Subcutaneous abdominal adipose tissue (tissue), 5 donors: ENCODE measurements around the gene NSG1.

Source experiments
- H3K27ac ChIP-seq: one replicate; pipeline ENCODE4 v1.7.0; 2013; ENCODE audit warnings: low read depth, mild to moderate bottlenecking, inconsistent platforms, low read length, moderate library complexity
- H3K27me3 ChIP-seq, 5 donors: one replicate each; pipeline ENCODE4 v1.7.0; 2013; ENCODE audit warnings: low read length in 5 of 5, inconsistent platforms in 1 of 5; ENCODE audit not compliant: control insufficient read depth in 5 of 5, insufficient read depth in 4 of 5
- H3K36me3 ChIP-seq, 5 donors: one replicate each; pipeline ENCODE4 v1.7.0; 2013; ENCODE audit warnings: low read length in 5 of 5; ENCODE audit not compliant: control insufficient read depth in 5 of 5, insufficient read depth in 5 of 5
- H3K4me1 ChIP-seq, 5 donors: one replicate each; pipeline ENCODE4 v1.7.0; 2013; ENCODE audit warnings: low read length in 5 of 5, mild to moderate bottlenecking in 3 of 5, moderate library complexity in 1 of 5; ENCODE audit not compliant: control insufficient read depth in 5 of 5, insufficient read depth in 5 of 5
- H3K4me3 ChIP-seq, 5 donors: one replicate each; pipeline ENCODE4 v1.7.0; 2013; ENCODE audit warnings: low read length in 5 of 5, low read depth in 1 of 5
- H3K9ac ChIP-seq, 5 donors: one replicate each; pipeline ENCODE4 v1.7.0; 2013; ENCODE audit warnings: low read length in 5 of 5, mild to moderate bottlenecking in 4 of 5, moderate library complexity in 3 of 5
- H3K9me3 ChIP-seq, 5 donors: one replicate each; pipeline ENCODE4 v1.7.0; 2013; ENCODE audit warnings: low read length in 5 of 5; ENCODE audit not compliant: control insufficient read depth in 5 of 5
- donor health status: healthy.
- donor health status: healthy.
- donor health status: healthy.
- donor health status: healthy.
- donor health status: healthy.

The NSG1 gene

GRCh38 chr4:4446434-4446833 is 59.5 kb downstream of the NSG1 start:
- Histone ChIP-seq H3K4me3 (no peak overlapping the region), H3K4me1 (peaks cover 0 to 7% (median 0%) of the 10 kb centered on the region in 5 donors), H3K9ac (no peak overlapping the region), H3K27ac (no peak overlapping the region), H3K9me3 (no peaks in the 10 kb centered on the region), H3K36me3 (peaks cover 0 to 7% (median 4%) of the 10 kb centered on the region in 5 donors), H3K27me3 (no peaks in the 10 kb centered on the region)

GRCh38 chr4:4455210-4455865 is 68.4 kb downstream of the NSG1 start:
- Histone ChIP-seq H3K27ac (no peak overlapping the region), H3K4me1 (peaks cover 0 to 8% (median 0%) of the 10 kb centered on the region in 5 donors), H3K36me3 (peaks cover 29 to 81% (median 65%) of the 10 kb centered on the region in 5 donors), H3K9me3 (peaks cover 0 to 4% (median 0%) of the 10 kb centered on the region in 5 donors), H3K9ac (no peak overlapping the region), H3K27me3 (no peaks in the 10 kb centered on the region), H3K4me3 (no peak overlapping the region)

GRCh38 chr4:4456351-4456750 is 69.4 kb downstream of the NSG1 start:
- peaks cover 0 to 4% (median 0%) of the 10 kb centered on the region in 5 donors for H3K9me3 ChIP-seq
- H3K27me3 ChIP-seq, result no peaks in the 10 kb centered on the region
- H3K4me1 ChIP-seq, result peaks cover 0 to 8% (median 0%) of the 10 kb centered on the region in 5 donors
- peaks cover 29 to 80% (median 63%) of the 10 kb centered on the region in 5 donors for H3K36me3 ChIP-seq
- H3K4me3 ChIP-seq, result no peak overlapping the region
- no peak overlapping the region for H3K9ac ChIP-seq
- no peak overlapping the region for H3K27ac ChIP-seq

- peaks cover 26 to 74% (median 57%) of the 10 kb centered on the region in 5 donors for H3K36me3 ChIP-seq
Observed at GRCh38 chr4:4456816-4457578, 70.1 kb downstream of the NSG1 start.

GRCh38 chr4:4457803-4458553 is 71.1 kb downstream of the NSG1 start:
- Histone ChIP-seq H3K4me3 (no peak overlapping the region), H3K36me3 (peaks cover 17 to 64% (median 53%) of the 10 kb centered on the region in 5 donors), H3K4me1 (peaks cover 0 to 8% (median 0%) of the 10 kb centered on the region in 5 donors), H3K9ac (no peak overlapping the region), H3K9me3 (no peaks in the 10 kb centered on the region), H3K27me3 (no peaks in the 10 kb centered on the region), H3K27ac (no peak overlapping the region)

More at GRCh38 chr4:4456816-4457578, 70.1 kb downstream of the NSG1 start:
- Histone ChIP-seq H3K9me3 (peaks cover 0 to 4% (median 0%) of the 10 kb centered on the region in 5 donors), H3K9ac (peak overlapping the region in 1 of 5 donors; percentile 10), H3K27me3 (no peaks in the 10 kb centered on the region), H3K27ac (no peak overlapping the region), H3K4me3 (no peak overlapping the region), H3K4me1 (peaks cover 0 to 8% (median 0%) of the 10 kb centered on the region in 5 donors)

- Histone ChIP-seq H3K27me3 (no peaks in the 10 kb centered on the region), H3K4me1 (peaks cover 0 to 8% (median 0%) of the 10 kb centered on the region in 5 donors), H3K36me3 (peaks cover 10 to 52% (median 41%) of the 10 kb centered on the region in 5 donors), H3K4me3 (no peak overlapping the region), H3K9ac (no peak overlapping the region), H3K9me3 (no peaks in the 10 kb centered on the region), H3K27ac (no peak overlapping the region)
Observed at GRCh38 chr4:4459181-4459580, 72.3 kb downstream of the NSG1 start.

- Histone ChIP-seq H3K27ac (no peak overlapping the region), H3K9me3 (no peaks in the 10 kb centered on the region), H3K4me3 (no peak overlapping the region), H3K9ac (no peak overlapping the region), H3K4me1 (peaks cover 0 to 2% (median 0%) of the 10 kb centered on the region in 5 donors), H3K36me3 (peaks cover 17 to 44% (median 31%) of the 10 kb centered on the region in 5 donors), H3K27me3 (no peaks in the 10 kb centered on the region)
Observed at GRCh38 chr4:4460759-4461158, 73.9 kb downstream of the NSG1 start.

- H3K27ac ChIP-seq, result no peak overlapping the region
- no peak overlapping the region for H3K9ac ChIP-seq
- no peaks in the 10 kb centered on the region for H3K27me3 ChIP-seq
- no peak overlapping the region for H3K4me3 ChIP-seq
- H3K9me3 ChIP-seq, result no peaks in the 10 kb centered on the region
- H3K4me1 ChIP-seq, result no peaks in the 10 kb centered on the region
- H3K36me3 ChIP-seq, result peaks cover 19 to 44% (median 31%) of the 10 kb centered on the region in 5 donors
Observed at GRCh38 chr4:4461178-4461577, 74.3 kb downstream of the NSG1 start.

GRCh38 chr4:4461850-4462249 is 74.9 kb downstream of the NSG1 start:
- Histone ChIP-seq H3K27ac (no peak overlapping the region), H3K9ac (no peak overlapping the region), H3K36me3 (peaks cover 21 to 43% (median 31%) of the 10 kb centered on the region in 5 donors)

More at GRCh38 chr4:4461850-4462249, 74.9 kb downstream of the NSG1 start:
- Histone ChIP-seq H3K9me3 (no peaks in the 10 kb centered on the region), H3K4me3 (no peak overlapping the region), H3K4me1 (no peaks in the 10 kb centered on the region), H3K27me3 (no peaks in the 10 kb centered on the region)
